ENCODE measurements around the gene SETD6.

GRCh38 chr16:58533751-58534470, 18.6 kb downstream of the SETD6 start:
- no peak for TF ChIP-seq CTCF (IDR thresholded peaks at IDR 0.05)
- TF ChIP-seq POLR2A (IDR thresholded peaks at IDR 0.05): no peak
